GM18502 (cell line): ENCODE results near the gene SERPINE2.

Experiments
- ATAC-seq: cut with Tn5 transposase; IDR thresholded peaks from one replicate; pipeline ENCODE4 v1.9.1; 2021; ENCODE audit warnings: mild to moderate bottlenecking; ENCODE audit not compliant: unreplicated experiment, poor library complexity

The SERPINE2 gene, protein sequence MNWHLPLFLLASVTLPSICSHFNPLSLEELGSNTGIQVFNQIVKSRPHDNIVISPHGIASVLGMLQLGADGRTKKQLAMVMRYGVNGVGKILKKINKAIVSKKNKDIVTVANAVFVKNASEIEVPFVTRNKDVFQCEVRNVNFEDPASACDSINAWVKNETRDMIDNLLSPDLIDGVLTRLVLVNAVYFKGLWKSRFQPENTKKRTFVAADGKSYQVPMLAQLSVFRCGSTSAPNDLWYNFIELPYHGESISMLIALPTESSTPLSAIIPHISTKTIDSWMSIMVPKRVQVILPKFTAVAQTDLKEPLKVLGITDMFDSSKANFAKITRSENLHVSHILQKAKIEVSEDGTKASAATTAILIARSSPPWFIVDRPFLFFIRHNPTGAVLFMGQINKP

DNA sequence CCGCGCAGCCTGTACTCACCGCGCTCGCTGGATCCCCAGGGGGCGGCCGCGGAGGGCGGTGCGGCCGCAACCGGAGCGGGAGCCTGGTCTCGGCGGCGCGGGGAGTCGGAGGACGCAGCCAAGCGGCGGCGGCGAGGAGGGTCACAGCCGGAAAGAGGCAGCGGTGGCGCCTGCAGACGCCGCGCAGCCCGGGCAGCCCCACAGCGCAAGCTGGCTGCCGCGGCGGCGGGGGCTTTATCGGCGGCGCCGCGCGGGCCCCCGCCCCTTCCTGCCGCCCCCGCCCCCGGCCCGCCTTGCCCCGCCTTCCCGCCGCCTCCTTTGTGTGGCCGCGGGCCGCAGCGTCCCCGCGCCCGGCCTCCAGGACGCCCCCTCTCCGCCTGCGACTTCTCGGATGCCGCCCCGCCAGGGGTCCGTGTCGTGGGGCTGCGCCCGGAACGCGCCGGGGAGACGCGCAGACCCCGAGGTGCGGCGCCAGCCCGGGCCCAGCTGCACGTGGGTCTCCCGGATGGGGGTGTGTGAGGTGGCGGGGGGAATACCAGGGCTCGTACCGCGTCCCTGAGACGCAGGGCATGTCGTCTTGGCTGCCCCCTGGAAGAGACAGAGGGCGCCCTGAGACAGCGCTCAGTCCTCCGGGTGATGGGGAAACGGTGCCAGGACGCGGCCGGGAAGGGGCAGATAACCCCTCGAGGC lies at the start of gene SERPINE2:
TSS of gene SERPINE2 (minus strand) at position 207 of the 690 bp plus-strand sequence. CDS start 37,386 bp downstream, outside the sequence.
- ATAC-seq = peak; percentile 63

DNA sequence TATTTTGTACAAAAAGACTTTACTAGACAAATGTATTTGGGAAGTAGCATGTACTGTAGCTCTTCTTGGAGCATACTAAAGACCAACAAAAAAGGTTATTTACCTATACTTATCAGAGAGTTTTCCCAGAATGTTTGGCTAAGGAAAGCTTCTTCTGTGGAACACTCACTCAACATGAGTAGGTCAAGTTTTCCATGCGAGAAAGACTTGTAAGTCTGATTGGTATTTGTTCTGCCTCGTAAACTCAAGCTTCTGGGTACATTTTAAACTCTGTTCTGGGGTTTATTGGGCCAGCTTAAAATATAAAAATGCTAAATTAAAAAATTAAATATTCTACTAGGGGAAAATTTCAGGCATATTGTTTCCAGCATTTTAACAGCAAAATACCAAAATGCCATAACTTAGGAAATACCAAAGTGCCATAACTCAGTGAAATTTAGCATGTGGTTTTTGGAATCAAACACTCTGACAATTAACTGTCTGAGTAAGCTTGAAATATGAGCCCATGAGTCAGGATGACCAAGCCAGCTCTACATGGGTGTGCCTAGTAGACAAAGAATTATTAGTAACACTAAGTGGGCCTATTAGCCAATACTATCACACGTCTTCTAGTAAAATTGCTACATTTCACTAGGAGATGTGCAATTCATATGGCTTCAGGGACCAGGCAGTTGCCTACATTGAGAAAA lies 47.3 kb upstream of the SERPINE2 start:
- no peak for ATAC-seq

- no peak for ATAC-seq
Observed at GRCh38 chr2:224085811-224086210, 46.7 kb upstream of the SERPINE2 start.

GRCh38 chr2:224085246-224085645 lies 46.2 kb upstream of the SERPINE2 start:
- no peak for ATAC-seq

GRCh38 chr2:224084266-224084892 lies 45.3 kb upstream of the SERPINE2 start:
- no peak for ATAC-seq

DNA sequence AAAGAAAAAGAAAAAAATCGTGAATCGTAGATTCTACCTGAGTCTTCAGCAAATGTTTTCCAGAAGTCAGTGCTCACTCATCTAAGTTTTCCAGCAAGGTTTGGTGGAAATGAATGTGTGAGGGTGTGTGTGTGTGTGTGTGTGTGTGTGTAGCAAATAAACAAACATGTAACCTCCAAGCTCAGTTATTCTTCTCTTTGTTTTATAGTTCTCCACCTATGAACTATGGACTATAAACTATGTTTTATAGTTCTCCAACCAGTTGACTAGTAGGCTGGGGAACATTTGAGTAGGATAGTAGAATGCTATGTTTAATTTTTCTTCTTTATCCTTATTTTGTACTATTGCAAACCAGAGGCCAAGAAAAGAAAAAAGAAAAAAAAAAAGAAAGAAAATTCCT lies 44.6 kb upstream of the SERPINE2 start:
- no peak for ATAC-seq

- no peak for ATAC-seq
Observed at GRCh38 chr2:224078656-224079055, 39.6 kb upstream of the SERPINE2 start.

GRCh38 chr2:224077773-224078507 lies 38.9 kb upstream of the SERPINE2 start:
- ATAC-seq = no peak

DNA sequence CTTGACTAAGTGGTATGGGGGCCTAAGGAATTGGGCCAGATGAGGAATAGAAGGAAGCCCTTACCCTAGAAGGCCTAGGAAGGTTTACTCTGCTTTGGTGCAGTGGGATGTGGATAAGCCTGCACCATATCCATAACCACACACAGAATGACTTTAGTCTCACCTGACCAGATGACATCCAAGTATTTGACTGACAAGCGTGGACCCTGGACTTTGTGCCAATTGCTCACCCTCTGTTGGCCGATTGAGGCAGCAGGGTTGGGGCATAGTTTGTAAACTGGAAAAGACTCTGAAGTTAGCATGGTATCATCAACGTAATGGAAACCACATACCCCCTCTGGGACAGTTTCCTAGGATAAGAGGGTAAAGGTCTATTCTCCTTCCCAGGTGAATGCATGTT lies 36.5 kb upstream of the SERPINE2 start:
- no peak for ATAC-seq

DNA sequence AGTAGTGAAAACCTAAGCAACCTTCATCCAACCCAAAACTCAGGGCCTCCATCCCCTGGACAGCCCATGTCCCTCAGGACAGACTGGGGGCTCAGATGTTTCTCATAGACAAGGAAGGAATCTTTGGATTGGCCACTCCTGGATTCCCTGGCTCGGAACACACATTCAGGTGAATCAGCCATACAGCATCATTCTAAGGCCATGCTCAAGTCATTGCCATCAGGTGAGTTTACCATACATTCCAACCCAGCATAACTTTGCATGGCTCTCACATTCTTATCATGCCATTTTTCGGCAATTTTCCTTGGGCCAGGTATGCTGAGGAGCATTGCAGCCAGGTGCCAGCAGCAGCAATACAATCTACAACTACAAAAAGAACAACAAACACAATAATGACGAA lies 34.6 kb upstream of the SERPINE2 start:
- no peak for ATAC-seq

GRCh38 chr2:224072541-224073188 lies 33.6 kb upstream of the SERPINE2 start:
- ATAC-seq = no peak

- no peak for ATAC-seq
Observed at GRCh38 chr2:224069172-224069571, 30.1 kb upstream of the SERPINE2 start.

DNA sequence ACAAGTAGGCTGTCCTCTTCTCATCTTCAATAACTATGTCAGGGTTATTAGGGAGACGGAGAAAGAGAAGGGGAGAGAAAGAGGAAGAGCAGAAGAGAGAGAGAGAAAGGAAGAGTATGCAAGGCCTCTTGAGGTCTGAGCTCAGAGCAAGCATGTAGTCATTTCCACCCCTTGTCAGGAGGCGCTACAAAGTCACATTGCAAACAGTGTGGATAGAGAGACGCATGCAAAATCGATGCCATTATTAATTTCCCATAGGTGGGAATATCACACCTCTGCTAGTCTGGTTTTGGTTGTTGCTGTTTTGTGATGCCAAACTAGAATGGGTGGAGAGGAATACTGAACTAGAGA lies 24.2 kb upstream of the SERPINE2 start:
- peak; percentile 10 for ATAC-seq

DNA sequence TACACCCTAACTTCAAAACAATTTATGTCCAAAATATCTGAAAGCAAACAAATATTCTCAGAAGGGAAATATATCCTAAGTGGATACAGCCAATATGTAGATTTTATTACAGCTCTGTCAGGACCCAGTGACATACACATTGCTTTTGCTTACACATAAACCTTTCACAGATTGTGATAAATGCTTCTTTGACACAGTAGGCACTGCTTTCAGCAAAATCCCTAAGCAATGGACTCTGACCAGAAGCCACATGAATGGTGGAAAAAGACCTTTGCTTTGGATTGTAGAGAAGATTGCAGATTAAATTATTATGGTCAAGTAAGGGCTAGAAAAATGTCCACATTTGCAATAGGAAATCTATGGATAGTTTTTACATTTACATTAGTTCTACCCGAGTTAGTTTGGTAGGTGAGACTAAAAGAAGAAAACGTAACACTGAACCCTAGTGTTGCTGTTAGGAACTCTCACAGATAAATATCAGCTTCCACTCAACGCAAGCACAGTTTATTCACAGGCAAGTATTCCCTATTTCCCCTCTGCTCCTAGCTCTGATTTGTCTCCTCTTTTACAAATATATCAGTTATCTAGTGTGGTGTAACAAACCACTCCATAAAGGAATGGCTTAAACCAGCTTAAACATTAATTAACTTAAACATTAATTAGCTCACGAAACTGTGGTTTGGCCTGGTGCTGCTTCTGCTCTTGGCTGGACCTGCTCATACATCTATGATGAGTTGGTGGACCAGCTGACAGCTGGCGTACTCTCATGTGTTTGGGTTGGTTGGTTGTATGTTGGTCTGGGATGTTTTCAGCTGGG lies 23.6 kb upstream of the SERPINE2 start:
- ATAC-seq = peak; percentile 66

- no peak for ATAC-seq
Observed at GRCh38 chr2:224060783-224061482, 21.8 kb upstream of the SERPINE2 start.

DNA sequence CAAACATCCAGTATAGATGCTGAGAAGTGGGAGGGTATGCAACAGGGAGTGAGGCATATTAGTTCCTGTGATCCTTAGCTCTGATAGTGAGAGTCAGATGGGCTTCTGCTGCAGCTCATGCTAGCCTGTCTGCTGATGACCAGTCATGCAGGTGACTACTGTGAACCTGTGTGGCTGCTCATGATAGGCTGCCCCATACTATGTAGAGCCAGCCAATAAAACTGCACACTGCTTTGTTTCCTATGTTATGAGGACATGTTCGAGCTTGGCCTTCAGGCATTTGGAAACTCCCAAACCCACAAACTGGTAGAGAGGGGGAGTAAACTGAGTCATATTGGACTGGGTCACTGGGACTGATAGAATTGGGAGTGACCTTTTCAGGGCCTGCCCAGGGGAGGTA lies 20.1 kb upstream of the SERPINE2 start:
- ATAC-seq = no peak

DNA sequence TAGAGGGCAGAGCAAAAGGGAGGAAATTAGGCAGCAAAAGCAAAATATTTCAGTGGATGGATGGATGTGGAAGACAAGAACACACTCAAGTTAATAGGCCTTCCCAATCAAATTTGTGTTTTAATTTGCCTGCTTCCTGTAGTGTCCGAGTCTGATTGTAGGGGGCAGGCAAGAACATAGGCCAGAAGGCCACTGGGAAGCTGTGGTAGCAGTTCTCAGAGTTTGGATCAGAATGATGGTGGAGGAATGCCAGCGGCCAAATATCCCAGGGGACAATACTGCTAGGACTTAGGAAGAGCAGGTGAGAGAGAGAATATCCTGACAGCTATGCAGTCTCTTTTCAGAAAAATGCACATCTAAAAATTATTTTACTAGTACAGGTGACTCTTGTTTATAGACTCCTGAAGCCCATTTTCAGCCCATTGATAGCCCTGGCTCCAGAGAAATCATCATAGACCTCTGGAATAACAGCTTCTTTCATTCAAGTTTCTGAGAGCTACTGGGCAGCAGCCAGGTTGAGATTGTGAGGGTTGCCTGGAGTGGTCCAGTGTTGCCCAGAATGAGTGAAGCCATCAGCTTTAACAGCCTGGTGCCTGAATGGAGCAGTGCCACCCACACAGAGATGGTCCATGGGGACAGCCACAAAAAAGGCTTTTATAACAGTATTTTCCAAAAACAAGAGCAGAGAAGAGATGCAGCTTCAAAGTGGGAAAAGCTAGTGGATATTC lies 19.1 kb upstream of the SERPINE2 start:
- ATAC-seq = no peak

GRCh38 chr2:224056889-224057288 lies 17.8 kb upstream of the SERPINE2 start:
- no peak for ATAC-seq
